Transverse colon (tissue), 4 donors: ENCODE data around the gene CEP44. TPM values are rescaled to one million over a fixed set of nuclear protein-coding genes. Genes with fewer than 3 reads are reported as not detected.
"Not testable (repeated sequence)": the region's sequence is repeated elsewhere in the genome, so short reads cannot be mapped to it uniquely, and the experiment has no call there.

ENCODE experiments used
- DNase-seq: peaks from one replicate; pipeline ENCODE4 v3.0.0-alpha.2; 2019
- H3K27ac ChIP-seq, 4 donors: fragments of 200-600 bp; sonication (generic); 2 replicates each; pipeline ENCODE4 v1.5.1; 2016 to 2018; ENCODE audit warnings: inconsistent platforms in 4 of 4
- H3K27me3 ChIP-seq: fragments of 200-600 bp; sonication (generic); 2 replicates; pipeline ENCODE4 v1.5.1; 2017; ENCODE audit warnings: inconsistent platforms
- H3K36me3 ChIP-seq, 4 donors: fragments of 200-600 bp; sonication (generic); 2 replicates each; pipeline ENCODE4 v1.5.1; 2017 to 2019; ENCODE audit warnings: inconsistent platforms in 4 of 4
- H3K4me1 ChIP-seq, 4 donors: fragments of 200-600 bp; sonication (generic); 2 replicates each; pipeline ENCODE4 v1.5.1; 2017 to 2020; ENCODE audit warnings: inconsistent platforms in 4 of 4
- H3K4me3 ChIP-seq, 4 donors: fragments of 200-600 bp; sonication (generic); 1 replicate in 1 of 4; 2 replicates in 3 of 4; pipeline versions ENCODE4 v1.5.1 to v1.6.1; 2017 to 2019; ENCODE audit warnings: inconsistent platforms in 4 of 4
- H3K9me3 ChIP-seq, 2 donors: fragments of 200-600 bp; sonication (generic); 2 replicates each; pipeline ENCODE4 v1.5.1; 2017 to 2019; ENCODE audit warnings: inconsistent platforms in 2 of 2
- CTCF ChIP-seq, 5 experiments: fragments of 200-600 bp in 3 of 5; fragments of 450-650 bp in 2 of 5; sonication (generic) in 3 of 5; IDR thresholded peaks; 1 replicate in 2 of 5; 2 replicates in 3 of 5; pipeline ENCODE4 v1.5.1; 2016 to 2017; ENCODE audit warnings: antibody characterized with exemption in 5 of 5, inconsistent platforms in 3 of 5, mild to moderate bottlenecking in 2 of 5, moderate library complexity in 1 of 5
- EP300 ChIP-seq: sonication (generic); formaldehyde crosslinking; IDR thresholded peaks from one replicate; pipeline ENCODE4 v1.6.1; 2017; ENCODE audit warnings: antibody characterized with exemption, low read depth
- POLR2A ChIP-seq: fragments of 450-650 bp; IDR thresholded peaks from one replicate; pipeline ENCODE4 v1.6.1; 2016; ENCODE audit warnings: antibody characterized with exemption, mild to moderate bottlenecking, moderate library complexity
- POLR2AphosphoS5 ChIP-seq, 3 donors: sonication (generic); formaldehyde crosslinking; IDR thresholded peaks; one replicate each; pipeline ENCODE4 v1.6.1; 2016; ENCODE audit warnings: antibody characterized with exemption in 3 of 3
- WGBS, 2 donors: methylation state at CpG; one replicate each; pipeline ENCODE4 v1.1.5; 2018; ENCODE audit warnings: low coverage in 1 of 2; 5-methylcytosine and 5-hydroxymethylcytosine counted together
- in situ Hi-C, 4 donors: fragments of 200-750 bp; cut with MboI; loops; one replicate each; pipeline versions ENCODE4 v1.15.0 to v1.15.1; 2017; ENCODE audit warnings: low sequenced_read_pairs in 3 of 4, low pct_ligation_motif_present in 1 of 4, low pct_unique_long_range_greater_than_20kb in 1 of 4
- intact Hi-C: fragments of 100-400 bp; cut with DNase I; formaldehyde crosslinking; loops from one replicate; pipeline ENCODE4 v1.15.1; 2023; ENCODE audit warnings: low total_unique reads
- total RNA-seq, 4 donors: library from RNA; depleted of rRNA; stranded (reverse); fragments of >200 nt; gene quantifications; one replicate each; pipeline ENCODE4 v1.1.0, GENCODE V29; 2016

Gene CEP44
- total RNA-seq, 4 donors from 2014 or later, result 13.5 to 40.6 (median 24.4) TPM

- in situ Hi-C loops (loop anchor here (10.0 to 25.0 kb wide), 3 partner anchors 272 to 1175 kb away; no protein-coding TSS in a partner anchor), intact Hi-C loops (loop anchor here (10.0 kb wide), 1 partner anchor 272 kb away; no protein-coding TSS in a partner anchor)
- Histone ChIP-seq H3K36me3 (no peaks in the 10 kb centered on the region), H3K4me3 (no peak overlapping the region), H3K27ac (no peak overlapping the region), H3K9me3 (no peaks in the 10 kb centered on the region), H3K27me3 (no peaks in the 10 kb centered on the region), H3K4me1 (no peaks in the 10 kb centered on the region)
- no peak for TF ChIP-seq EP300
- no peak for TF ChIP-seq POLR2AphosphoS5 (IDR thresholded peaks at IDR 0.05)
- no peak for TF ChIP-seq CTCF (IDR thresholded peaks at IDR 0.05)
- TF ChIP-seq POLR2A, result no peak
- WGBS, 2 donors, result 67% methylated on average over 2 of the region's 2 CpGs
- no peak for DNase-seq
These were observed 78.6 kb downstream of the CEP44 start for GRCh38 chr4:174362340-174362739.

- in situ Hi-C loops (loop anchor here (10.0 to 25.0 kb wide), 3 partner anchors 271 to 1174 kb away; no protein-coding TSS in a partner anchor), intact Hi-C loops (loop anchor here (10.0 kb wide), 1 partner anchor 271 kb away; no protein-coding TSS in a partner anchor)
- 14 to 45% methylated on average over 1 of the region's 1 CpG for WGBS, 2 donors
- DNase-seq, H3K27me3 ChIP-seq, H3K27ac ChIP-seq, H3K4me3 ChIP-seq, H3K9me3 ChIP-seq, H3K4me1 ChIP-seq, H3K36me3 ChIP-seq: not testable (repeated sequence)
These were observed 80.1 kb downstream of the CEP44 start for GRCh38 chr4:174363782-174364181.

- Histone ChIP-seq H3K4me3 (no peak overlapping the region), H3K4me1 (no peaks in the 10 kb centered on the region), H3K27me3 (no peaks in the 10 kb centered on the region), H3K27ac (no peak overlapping the region), H3K9me3 (no peaks in the 10 kb centered on the region), H3K36me3 (no peaks in the 10 kb centered on the region)
- no peak for DNase-seq
- TF ChIP-seq POLR2A (no peak), CTCF (IDR thresholded peaks at IDR 0.05) (peak; percentile 46 to 62 (median 54))
- WGBS, 2 donors, result 12 to 17% methylated on average over 2 of the region's 2 CpGs
- intact Hi-C loops (loop anchor here (10.0 kb wide), 1 partner anchor 270 kb away; no protein-coding TSS in a partner anchor), in situ Hi-C loops (loop anchor here (5.0 to 25.0 kb wide), 4 partner anchors 267 to 1172 kb away; no protein-coding TSS in a partner anchor)
These were observed 81.4 kb downstream of the CEP44 start for GRCh38 chr4:174365018-174365587.

DNA sequence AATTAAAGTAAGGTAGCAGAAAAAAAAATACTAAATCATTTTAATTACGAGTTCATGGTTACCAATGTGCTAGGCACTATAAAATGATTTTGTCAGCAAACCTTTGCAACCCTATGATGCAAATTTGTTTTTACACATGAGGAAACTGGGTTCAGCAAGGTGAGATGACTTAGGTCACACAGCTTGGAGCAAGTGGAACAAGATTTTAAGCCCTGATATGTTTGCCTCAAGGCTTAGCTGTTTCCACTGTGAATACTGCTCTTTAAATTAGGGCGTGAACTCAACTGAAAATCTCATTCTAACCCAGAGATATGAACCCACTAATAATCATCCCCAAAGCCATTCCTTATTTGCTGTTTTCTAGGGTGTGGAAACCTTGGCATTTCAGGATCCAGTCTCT lies 86.3 kb downstream of the CEP44 start:
- H3K9me3 ChIP-seq, result no peaks in the 10 kb centered on the region
- no peaks in the 10 kb centered on the region for H3K27me3 ChIP-seq
- no peaks in the 10 kb centered on the region for H3K36me3 ChIP-seq
- no peak overlapping the region for H3K27ac ChIP-seq
- DNase-seq, result no peak
- in situ Hi-C loops, result loop anchor here (5.0 to 25.0 kb wide), 4 partner anchors 262 to 1167 kb away; no protein-coding TSS in a partner anchor
- intact Hi-C loops, result loop anchor here (10.0 kb wide), 1 partner anchor 265 kb away; no protein-coding TSS in a partner anchor
- H3K4me1 ChIP-seq, result no peaks in the 10 kb centered on the region
- WGBS, 2 donors, result 78 to 84% methylated on average over 2 of the region's 2 CpGs
- TF ChIP-seq POLR2AphosphoS5 (IDR thresholded peaks at IDR 0.05), result no peak
- no peak for TF ChIP-seq EP300
- no peak for TF ChIP-seq POLR2A
- TF ChIP-seq CTCF (IDR thresholded peaks at IDR 0.05), result no peak
- no peak overlapping the region for H3K4me3 ChIP-seq
